AG09309 (cell line): ENCODE measurements around the gene ARID4A.

Experiments used
- DNase-seq: peaks from one replicate; pipeline ENCODE4 v3.0.0-alpha.2; 2010; ENCODE audit warnings: low read depth
- H3K4me3 ChIP-seq: 2 replicates; pipeline ENCODE4 v1.5.1; 2011; ENCODE audit warnings: mild to moderate bottlenecking, low read depth, low read length, moderate library complexity; ENCODE audit not compliant: control insufficient read depth
- TF ChIP-seq, protein P1 (sequence below): IDR thresholded peaks from 2 replicates; pipeline ENCODE4 v1.5.1; 2011; ENCODE audit warnings: mild to moderate bottlenecking, low read depth, low read length, inconsistent platforms; ENCODE audit not compliant: insufficient read depth, control insufficient read depth; ENCODE audit errors: missing control alignments

The ARID4A gene

DNA sequence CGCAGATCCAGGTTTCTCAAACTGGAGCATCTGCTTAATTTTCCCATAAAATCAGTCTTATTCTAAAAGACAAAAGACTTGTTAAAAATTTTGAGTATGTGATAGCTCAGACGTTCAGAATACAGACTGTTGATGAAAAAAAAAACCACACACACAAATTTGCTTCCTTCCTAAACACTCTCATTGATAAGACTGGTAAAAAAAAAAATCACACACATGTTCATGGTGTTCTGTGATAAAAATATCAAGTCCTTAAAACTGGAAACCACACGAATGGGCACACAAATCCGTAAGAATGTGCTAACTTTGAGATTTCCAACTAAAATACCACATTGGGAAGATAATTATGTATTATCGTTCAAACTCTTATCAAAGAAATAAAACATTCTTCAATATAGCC is 6.7 kb upstream of the ARID4A start:
- TF ChIP-seq, protein P1, sequence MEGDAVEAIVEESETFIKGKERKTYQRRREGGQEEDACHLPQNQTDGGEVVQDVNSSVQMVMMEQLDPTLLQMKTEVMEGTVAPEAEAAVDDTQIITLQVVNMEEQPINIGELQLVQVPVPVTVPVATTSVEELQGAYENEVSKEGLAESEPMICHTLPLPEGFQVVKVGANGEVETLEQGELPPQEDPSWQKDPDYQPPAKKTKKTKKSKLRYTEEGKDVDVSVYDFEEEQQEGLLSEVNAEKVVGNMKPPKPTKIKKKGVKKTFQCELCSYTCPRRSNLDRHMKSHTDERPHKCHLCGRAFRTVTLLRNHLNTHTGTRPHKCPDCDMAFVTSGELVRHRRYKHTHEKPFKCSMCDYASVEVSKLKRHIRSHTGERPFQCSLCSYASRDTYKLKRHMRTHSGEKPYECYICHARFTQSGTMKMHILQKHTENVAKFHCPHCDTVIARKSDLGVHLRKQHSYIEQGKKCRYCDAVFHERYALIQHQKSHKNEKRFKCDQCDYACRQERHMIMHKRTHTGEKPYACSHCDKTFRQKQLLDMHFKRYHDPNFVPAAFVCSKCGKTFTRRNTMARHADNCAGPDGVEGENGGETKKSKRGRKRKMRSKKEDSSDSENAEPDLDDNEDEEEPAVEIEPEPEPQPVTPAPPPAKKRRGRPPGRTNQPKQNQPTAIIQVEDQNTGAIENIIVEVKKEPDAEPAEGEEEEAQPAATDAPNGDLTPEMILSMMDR, result no peak
- no peak overlapping the region for H3K4me3 ChIP-seq
- no peak for DNase-seq

DNA sequence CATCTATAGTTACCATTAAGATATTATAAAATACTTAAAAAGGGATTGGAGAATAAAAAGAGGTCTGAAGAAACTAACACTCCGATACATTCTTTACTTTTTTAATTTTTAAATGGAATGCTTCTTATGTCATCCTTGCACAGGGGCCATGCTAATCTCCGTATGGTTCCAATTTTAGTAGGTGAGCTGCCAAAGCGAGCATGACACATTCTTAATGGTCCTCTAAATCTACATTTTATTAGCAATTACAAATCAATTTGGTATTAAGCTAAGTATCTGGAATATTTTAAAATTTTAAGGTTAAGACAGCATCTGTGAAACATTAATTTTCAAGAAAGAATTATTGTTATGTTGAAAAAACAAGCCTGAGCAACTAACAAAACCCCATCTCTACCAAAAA is 6.2 kb upstream of the ARID4A start:
- TF ChIP-seq, protein P1, result no peak
- H3K4me3 ChIP-seq, result no peak overlapping the region
- no peak for DNase-seq

DNA sequence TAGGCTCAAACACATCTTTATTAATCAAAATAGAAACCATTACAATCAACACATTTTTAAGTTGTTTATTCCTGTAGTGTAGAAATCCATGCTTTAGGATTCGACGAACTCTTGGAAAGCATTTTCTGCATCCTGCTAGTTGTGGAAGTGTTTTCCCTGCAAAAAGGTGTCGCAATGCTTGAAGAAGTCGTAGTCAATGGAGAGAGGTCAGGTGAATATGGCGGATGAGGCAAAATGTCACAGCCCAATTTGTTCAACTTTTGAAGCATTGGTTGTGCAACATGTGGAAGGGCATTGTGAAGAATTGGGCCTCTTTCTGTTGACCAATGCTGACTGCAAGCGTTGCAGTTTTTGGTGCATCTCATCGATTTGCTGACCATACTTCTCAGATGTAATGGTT is 4.2 kb upstream of the ARID4A start:
- TF ChIP-seq, protein P1, result no peak
- no peak for DNase-seq
- no peak overlapping the region for H3K4me3 ChIP-seq

DNA sequence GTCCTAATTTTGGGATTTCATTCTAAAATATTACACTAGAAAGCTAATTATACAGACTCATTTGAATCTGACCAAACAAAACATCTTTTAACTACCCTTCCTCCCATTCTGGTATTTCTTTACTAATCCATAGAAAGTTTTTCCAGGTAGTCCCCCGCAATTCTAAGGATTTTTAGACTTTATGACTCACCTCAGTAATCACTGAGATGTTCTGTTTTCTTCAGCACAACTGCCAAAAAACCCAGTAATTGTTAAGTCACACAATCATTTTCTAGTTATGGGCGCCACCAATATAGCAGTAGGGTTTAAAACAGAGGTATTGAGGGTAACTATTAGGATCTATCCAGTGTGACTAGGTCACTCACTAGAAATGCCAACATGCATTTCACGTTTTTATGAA is 1.6 kb upstream of the ARID4A start:
- TF ChIP-seq, protein P1, result no peak
- DNase-seq, result no peak

DNA sequence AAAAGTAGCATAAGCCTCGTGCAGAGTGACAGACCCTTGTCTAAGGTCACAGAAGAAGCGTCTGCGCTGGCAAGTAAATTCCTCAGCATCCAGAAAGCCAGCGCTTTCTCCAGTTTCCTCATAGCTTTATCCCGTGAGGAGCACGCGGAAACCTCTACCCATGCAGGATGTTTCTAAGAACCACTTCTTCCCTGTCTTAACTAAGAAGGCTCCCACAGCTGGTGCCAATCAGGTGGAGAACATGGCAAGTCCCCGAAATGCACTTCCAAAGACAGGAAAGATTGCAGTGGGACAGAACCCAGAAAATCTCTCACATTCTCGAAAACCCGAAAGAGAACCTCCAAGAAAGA is 968 bp upstream of the ARID4A start:
- peak overlapping the region; percentile 92 for H3K4me3 ChIP-seq
- TF ChIP-seq, protein P1, result no peak
- DNase-seq, result no peak

More for the DNA sequence above, 1.6 kb upstream of the ARID4A start:
- H3K4me3 ChIP-seq, result peak overlapping the region; percentile 92

DNA sequence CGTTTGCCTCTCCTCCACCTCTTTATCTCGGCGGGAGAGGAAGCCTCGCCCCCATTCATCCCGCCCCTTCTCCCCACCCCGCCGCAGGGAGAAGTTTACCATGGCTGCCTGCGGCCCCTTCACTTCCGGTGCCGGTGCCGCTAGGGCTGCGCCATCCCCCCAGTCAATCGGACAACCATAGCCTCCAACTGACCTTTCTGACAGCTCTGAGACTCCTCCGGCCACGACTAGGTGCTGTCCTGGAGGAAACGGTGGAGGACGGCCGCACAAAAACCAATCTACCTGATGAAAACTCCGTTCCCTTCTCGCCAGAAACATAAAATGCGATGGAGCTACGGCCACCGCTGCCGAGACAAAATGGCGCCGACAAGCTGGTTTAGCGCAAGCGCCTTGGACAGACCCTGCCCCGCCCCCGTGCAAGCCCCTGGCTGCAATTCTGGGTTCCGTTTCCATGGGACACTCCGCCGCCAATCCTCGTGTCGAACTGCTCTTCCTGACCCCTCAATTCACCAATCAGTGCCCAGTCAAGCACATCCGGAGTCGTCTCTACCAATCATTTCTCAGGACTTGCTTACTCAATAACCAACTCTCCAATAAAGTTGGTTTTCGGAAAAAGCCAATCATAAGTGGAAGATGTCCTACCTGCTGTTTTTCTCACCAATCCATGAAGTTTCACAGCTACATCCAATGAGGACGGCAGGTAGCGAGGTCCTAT is 436 bp upstream of the ARID4A start:
- DNase-seq, result peak; percentile 100
- peak overlapping the region; percentile 92 for H3K4me3 ChIP-seq
- TF ChIP-seq, protein P1, result no peak
